ENCODE measurements around the gene ADRB2. TPM values are rescaled to one million over a fixed set of nuclear protein-coding genes. Genes with fewer than 3 reads are reported as not detected.

The ADRB2 gene
- total RNA-seq, 1 donor: under 0.01 TPM

- Histone ChIP-seq H3K9me3 (ENCODE audit: low read depth, low read length) (no peaks in the 10 kb centered on the region), H3K4me2 (ENCODE audit: insufficient read depth, low read length) (no peak overlapping the region), H3K36me3 (ENCODE audit: insufficient read depth, low read length) (no peaks in the 10 kb centered on the region), H3K27ac (ENCODE audit: low read depth, low read length) (no peak overlapping the region), H3K79me2 (ENCODE audit: insufficient read depth, low read length) (no peaks in the 10 kb centered on the region), H3K4me3 (ENCODE audit: insufficient read depth, low read length) (no peak overlapping the region), H3K4me1 (ENCODE audit: insufficient read depth, low read length) (no peaks in the 10 kb centered on the region), H4K20me1 (ENCODE audit: insufficient read depth, low read length) (no peaks in the 10 kb centered on the region), H3K27me3 (ENCODE audit: insufficient read depth, low read length) (no peaks in the 10 kb centered on the region), H2AFZ (ENCODE audit: low read length) (no peak overlapping the region)
- TF ChIP-seq CTCF (IDR thresholded peaks at IDR 0.05; ENCODE audit: extremely low read depth, low read depth, low read length): no peak
- DNase-seq (ENCODE audit: insufficient read length, low spot score, missing footprints): no peak
Measured at GRCh38 chr5:148817606-148818005, 8.8 kb upstream of the ADRB2 start.

DNA sequence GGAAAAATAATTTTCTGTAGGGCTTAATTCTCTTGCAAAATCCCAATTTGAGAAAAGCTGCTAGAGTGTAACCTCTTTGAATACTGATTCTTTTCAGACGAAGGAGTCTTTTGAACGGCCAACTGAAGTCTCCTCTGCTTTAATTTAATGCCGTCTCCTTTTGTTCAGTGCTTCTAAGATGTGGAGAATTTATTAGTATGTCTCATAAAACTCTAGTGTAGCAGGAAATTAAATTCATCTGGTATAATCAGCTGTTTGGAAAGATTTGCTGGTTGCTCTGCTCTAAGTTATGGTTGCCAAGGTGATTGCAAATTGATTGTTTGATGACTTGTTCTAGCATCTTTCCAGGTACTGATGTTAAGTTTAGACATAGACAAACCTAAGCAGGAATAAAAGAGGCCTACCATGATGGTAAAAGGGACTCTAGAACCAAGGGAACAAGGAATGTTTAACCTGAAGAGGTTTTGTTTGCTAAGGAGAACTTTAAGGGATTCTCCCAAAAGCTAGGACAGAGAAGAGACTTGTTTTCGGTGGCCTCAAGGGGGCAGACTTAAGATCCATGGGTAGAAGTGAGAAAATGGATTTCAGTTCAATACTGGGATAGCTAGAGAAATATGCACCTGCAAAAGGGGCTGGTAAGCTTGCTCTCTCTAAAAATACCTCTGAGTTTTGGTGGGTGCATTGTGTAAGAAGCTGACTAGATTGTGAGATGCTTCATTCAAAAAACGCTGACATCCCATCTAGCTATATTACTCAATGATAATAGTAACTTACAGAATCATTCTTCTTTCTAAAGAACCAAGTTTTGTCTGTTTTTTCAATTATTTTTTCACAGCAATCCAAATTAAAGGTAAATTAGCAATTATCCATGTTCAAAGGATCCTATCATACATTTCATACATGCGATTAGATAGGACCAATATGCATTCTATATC lies 5.7 kb upstream of the ADRB2 start:
- H3K79me2 ChIP-seq (ENCODE audit: insufficient read depth, low read length): no peaks in the 10 kb centered on the region
- peak; percentile 75 for TF ChIP-seq CTCF (IDR thresholded peaks at IDR 0.05; ENCODE audit: extremely low read depth, low read depth, low read length)
- no peak overlapping the region for H3K4me3 ChIP-seq (ENCODE audit: insufficient read depth, low read length)
- no peaks in the 10 kb centered on the region for H4K20me1 ChIP-seq (ENCODE audit: insufficient read depth, low read length)
- no peaks in the 10 kb centered on the region for H3K9me3 ChIP-seq (ENCODE audit: low read depth, low read length)
- peaks cover 5% of the 10 kb centered on the region for H3K4me1 ChIP-seq (ENCODE audit: insufficient read depth, low read length)
- H3K27ac ChIP-seq (ENCODE audit: low read depth, low read length): no peak overlapping the region
- no peaks in the 10 kb centered on the region for H3K36me3 ChIP-seq (ENCODE audit: insufficient read depth, low read length)
- no peaks in the 10 kb centered on the region for H3K27me3 ChIP-seq (ENCODE audit: insufficient read depth, low read length)
- no peak overlapping the region for H3K4me2 ChIP-seq (ENCODE audit: insufficient read depth, low read length)
- H2AFZ ChIP-seq (ENCODE audit: low read length): no peak overlapping the region
- no peak for DNase-seq (ENCODE audit: insufficient read length, low spot score, missing footprints)

DNA sequence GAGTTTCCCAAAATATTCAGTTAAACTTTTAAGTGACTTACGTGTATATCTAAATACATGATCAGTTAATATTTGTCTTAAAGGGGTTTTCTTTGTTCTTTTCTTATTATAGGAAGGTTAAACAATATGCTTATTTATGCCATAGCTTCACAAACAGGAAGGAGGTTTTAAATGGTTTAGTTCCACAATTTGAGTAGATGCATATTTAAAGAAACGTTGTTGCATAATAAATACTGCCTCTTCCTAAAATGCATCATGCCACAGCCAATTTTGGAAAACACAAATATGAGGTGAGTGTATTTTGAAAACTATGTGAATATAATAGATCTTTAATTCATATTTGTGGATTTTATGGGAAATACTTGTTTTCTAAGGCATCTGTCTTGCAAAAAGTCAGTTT lies 2.5 kb upstream of the ADRB2 start:
- H3K27ac ChIP-seq (ENCODE audit: low read depth, low read length): no peak overlapping the region
- no peaks in the 10 kb centered on the region for H3K36me3 ChIP-seq (ENCODE audit: insufficient read depth, low read length)
- peaks cover 23% of the 10 kb centered on the region for H3K79me2 ChIP-seq (ENCODE audit: insufficient read depth, low read length)
- TF ChIP-seq CTCF (IDR thresholded peaks at IDR 0.05; ENCODE audit: extremely low read depth, low read depth, low read length): no peak
- no peak overlapping the region for H3K4me2 ChIP-seq (ENCODE audit: insufficient read depth, low read length)
- H3K9me3 ChIP-seq (ENCODE audit: low read depth, low read length): no peaks in the 10 kb centered on the region
- H3K4me3 ChIP-seq (ENCODE audit: insufficient read depth, low read length): no peak overlapping the region
- no peak for DNase-seq (ENCODE audit: insufficient read length, low spot score, missing footprints)
- H2AFZ ChIP-seq (ENCODE audit: low read length): no peak overlapping the region
- no peaks in the 10 kb centered on the region for H4K20me1 ChIP-seq (ENCODE audit: insufficient read depth, low read length)
- H3K4me1 ChIP-seq (ENCODE audit: insufficient read depth, low read length): peaks cover 24% of the 10 kb centered on the region
- no peaks in the 10 kb centered on the region for H3K27me3 ChIP-seq (ENCODE audit: insufficient read depth, low read length)

DNA sequence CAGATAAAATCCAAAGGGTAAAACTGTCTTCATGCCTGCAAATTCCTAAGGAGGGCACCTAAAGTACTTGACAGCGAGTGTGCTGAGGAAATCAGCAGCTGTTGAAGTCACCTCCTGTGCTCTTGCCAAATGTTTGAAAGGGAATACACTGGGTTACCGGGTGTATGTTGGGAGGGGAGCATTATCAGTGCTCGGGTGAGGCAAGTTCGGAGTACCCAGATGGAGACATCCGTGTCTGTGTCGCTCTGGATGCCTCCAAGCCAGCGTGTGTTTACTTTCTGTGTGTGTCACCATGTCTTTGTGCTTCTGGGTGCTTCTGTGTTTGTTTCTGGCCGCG lies 727 bp upstream of the ADRB2 start:
- DNase-seq (ENCODE audit: insufficient read length, low spot score, missing footprints): no peak
- Histone ChIP-seq H3K4me2 (ENCODE audit: insufficient read depth, low read length) (peak overlapping the region; percentile 91), H3K27me3 (ENCODE audit: insufficient read depth, low read length) (no peaks in the 10 kb centered on the region), H2AFZ (ENCODE audit: low read length) (peak overlapping the region; percentile 96), H3K79me2 (ENCODE audit: insufficient read depth, low read length) (peaks cover 42% of the 10 kb centered on the region), H4K20me1 (ENCODE audit: insufficient read depth, low read length) (no peaks in the 10 kb centered on the region), H3K9me3 (ENCODE audit: low read depth, low read length) (no peaks in the 10 kb centered on the region), H3K27ac (ENCODE audit: low read depth, low read length) (peak overlapping the region; percentile 47), H3K36me3 (ENCODE audit: insufficient read depth, low read length) (no peaks in the 10 kb centered on the region), H3K4me3 (ENCODE audit: insufficient read depth, low read length) (peak overlapping the region; percentile 83), H3K4me1 (ENCODE audit: insufficient read depth, low read length) (peaks cover 28% of the 10 kb centered on the region)
- no peak for TF ChIP-seq CTCF (IDR thresholded peaks at IDR 0.05; ENCODE audit: extremely low read depth, low read depth, low read length)

All from osteoblast (primary cell).